Activated naive CD4-positive, alpha-beta T cell treated with anti-CD3 and anti-CD28 coated beads, Interleukin-2, amount 50 U/mL, for 16 hours (primary cell): ENCODE measurements around the gene SERPINA1.
"Not testable (repeated sequence)": the region's sequence is repeated elsewhere in the genome, so short reads cannot be mapped to it uniquely, and the experiment has no call there.

ENCODE experiments used
- DNase-seq: peaks from one replicate; pipeline ENCODE4 v3.0.0-alpha.2; 2020

The SERPINA1 gene

DNA sequence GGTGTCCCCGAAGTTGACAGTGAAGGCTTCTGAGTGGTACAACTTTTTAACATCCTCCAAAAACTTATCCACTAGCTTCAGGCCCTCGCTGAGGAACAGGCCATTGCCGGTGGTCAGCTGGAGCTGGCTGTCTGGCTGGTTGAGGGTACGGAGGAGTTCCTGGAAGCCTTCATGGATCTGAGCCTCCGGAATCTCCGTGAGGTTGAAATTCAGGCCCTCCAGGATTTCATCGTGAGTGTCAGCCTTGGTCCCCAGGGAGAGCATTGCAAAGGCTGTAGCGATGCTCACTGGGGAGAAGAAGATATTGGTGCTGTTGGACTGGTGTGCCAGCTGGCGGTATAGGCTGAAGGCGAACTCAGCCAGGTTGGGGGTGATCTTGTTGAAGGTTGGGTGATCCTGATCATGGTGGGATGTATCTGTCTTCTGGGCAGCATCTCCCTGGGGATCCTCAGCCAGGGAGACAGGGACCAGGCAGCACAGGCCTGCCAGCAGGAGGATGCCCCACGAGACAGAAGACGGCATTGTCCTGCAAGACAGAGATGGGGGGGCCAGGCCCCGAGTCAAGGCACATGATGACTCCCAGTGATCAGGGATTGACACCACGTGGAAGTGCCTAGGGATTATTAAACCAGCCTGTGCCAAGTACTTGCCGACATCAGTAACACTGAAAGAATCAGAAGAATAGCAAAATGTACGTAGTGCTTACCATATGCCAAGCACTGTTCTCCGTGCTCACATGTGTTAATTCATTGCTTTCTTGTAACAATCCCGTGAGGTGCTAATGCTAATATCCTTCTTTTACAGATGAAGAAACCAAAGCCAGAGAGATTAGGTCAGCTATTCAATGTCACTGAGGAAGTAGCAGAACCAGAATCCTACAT, 5.4 kb downstream of the SERPINA1 start:
- no peak for DNase-seq

DNA sequence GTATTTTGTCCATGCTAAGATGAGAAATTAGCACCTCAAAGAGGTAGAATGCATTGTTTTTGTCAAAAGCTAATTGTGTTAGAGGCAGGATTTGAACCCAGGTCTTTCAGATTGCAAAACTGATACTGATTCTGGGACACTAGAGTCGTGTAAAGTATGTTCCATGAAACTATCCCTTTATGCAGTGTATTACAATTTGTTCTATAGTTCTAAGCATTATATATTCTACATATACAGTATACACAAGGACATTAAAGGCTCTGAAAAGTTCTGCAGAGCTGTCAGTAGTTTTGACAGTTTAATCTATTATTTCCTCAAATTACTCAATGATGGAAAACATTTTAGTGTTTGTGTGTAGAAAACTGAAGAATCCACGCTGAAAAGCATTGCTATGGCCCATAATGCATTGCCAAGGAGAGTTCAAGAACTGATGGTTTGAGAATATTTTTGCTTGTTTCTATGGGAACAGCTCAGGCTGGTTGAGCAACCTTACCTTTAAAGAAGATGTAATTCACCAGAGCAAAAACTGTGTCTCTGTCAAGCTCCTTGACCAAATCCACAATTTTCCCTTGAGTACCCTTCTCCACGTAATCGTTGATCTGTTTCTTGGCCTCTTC, 6.2 kb downstream of the SERPINA1 start:
- DNase-seq = no peak

DNA sequence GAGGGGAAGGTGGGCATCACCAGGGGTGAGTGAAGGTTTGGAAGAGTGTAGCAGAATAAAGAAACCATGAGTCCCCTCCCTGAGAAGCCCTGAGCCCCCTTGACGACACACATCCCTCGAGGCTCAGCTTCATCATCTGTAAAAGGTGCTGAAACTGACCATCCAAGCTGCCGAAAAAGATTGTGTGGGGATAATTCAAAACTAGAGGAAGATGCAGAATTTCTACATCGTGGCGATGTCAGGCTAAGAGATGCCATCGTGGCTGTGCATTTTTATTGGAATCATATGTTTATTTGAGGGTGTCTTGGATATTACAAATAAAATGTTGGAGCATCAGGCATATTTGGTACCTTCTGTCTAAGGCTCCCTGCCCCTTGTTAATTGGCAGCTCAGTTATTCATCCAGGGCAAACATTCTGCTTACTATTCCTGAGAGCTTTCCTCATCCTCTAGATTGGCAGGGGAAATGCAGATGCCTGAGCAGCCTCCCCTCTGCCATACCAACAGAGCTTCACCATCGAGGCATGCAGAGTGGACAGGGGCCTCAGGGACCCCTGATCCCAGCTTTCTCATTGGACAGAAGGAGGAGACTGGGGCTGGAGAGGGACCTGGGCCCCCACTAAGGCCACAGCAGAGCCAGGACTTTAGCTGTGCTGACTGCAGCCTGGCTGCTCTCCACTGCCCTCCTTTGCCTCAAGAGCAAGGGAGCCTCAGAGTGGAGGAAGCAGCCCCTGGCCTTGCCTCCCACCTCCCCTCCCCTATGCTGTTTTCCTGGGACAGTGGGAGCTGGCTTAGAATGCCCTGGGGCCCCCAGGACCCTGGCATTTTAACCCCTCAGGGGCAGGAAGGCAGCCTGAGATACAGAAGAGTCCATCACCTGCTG, 7.0 kb downstream of the SERPINA1 start:
- DNase-seq = no peak

DNA sequence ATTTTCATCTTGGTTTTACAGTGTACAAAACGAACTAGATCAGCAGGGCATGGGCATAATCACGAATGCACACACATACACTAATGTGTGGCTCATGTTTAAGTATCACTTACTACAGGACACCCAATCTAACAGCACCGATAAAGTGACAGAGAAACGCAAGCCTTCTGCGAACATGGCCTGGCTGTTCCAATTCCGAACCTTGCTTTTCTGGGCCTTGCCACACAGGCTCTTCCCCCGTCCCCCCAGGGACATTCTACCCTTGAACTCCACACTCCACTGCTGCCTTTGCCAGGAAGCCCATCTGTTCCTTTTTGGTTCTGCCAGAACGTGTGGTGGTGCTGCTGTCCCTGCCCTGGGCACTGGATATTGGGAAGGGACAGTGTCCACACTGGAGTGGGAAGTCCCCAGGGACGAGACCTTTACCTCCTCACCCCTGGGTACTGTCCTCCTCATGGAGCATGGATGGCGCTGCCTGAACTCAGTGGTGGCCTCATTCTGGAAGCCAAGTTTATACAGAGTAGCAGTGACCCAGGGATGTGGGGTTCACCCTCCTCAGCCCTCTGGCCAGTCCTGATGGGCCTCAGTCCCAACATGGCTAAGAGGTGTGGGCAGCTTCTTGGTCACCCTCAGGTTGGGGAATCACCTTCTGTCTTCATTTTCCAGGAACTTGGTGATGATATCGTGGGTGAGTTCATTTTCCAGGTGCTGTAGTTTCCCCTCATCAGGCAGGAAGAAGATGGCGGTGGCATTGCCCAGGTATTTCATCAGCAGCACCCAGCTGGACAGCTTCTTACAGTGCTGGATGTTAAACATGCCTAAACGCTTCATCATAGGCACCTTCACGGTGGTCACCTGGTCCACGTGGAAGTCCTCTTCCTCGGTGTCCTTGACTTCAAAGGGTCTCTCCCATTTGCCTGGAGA, 7.9 kb downstream of the SERPINA1 start:
- no peak for DNase-seq

DNA sequence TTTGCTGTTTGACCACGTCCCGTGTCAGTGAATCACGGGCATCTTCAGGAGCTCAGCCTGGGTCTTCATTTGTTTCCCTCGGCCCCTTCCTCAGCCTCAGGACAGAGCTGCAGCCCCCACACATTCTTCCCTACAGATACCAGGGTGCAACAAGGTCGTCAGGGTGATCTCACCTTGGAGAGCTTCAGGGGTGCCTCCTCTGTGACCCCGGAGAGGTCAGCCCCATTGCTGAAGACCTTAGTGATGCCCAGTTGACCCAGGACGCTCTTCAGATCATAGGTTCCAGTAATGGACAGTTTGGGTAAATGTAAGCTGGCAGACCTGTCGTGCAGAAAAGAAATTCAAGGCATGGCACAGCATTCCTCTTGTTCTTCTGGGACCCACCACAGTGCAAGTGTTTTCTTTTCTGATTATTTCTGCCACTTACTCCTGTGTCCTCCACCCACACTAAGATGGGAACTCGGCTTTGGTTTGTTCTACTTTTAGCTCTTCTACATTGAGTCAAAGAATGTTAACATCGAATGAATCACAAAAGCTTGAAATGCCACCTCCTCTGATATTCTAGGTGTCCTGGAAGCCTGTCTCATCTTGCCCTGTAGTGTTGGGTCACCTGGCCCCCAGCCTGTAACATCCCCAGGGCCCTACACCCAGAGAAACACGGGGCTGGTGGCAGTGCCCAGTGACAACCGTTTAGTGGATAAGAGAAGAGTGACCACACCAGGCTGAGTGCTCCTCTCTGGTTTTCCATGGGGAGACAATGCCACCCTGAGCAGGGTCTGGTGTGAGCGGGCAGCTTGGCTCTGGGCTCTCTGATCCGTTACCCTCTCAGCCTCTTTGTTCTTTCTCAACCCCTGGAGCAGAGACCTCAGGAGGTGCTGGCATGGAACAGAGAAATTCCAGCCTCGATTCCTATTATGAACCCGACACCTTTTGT, 8.8 kb downstream of the SERPINA1 start:
- DNase-seq = no peak

DNA sequence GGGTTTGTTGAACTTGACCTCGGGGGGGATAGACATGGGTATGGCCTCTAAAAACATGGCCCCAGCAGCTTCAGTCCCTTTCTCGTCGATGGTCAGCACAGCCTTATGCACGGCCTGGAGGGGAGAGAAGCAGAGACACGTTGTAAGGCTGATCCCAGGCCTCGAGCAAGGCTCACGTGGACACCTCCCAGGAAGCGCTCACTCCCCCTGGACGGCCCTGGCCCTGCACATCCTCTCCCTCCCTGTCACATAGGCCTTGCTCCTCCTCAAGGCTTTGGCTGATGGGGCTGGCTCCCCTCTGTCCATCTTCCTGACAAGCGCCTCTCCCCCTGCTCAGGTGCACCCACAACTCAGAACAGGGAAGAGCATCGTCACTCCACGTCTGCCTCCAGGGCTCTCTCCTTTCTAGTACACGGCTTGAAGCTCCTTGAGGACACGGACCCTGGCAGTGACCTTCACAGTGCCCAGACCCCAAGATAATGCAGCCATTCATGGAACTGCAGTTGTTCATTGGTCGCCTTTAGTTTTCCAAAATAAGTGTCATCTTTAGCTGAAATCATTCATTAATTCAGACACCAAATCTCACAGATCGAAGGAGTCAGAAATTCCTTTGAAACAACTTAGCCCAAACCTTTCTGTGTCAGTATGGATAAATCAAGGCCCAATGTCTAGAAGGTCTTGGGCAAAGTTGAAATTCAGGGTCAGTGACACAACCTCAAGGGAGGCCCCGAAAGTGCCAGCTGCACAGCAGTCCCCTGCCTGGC, 9.7 kb downstream of the SERPINA1 start:
- no peak for DNase-seq

DNA sequence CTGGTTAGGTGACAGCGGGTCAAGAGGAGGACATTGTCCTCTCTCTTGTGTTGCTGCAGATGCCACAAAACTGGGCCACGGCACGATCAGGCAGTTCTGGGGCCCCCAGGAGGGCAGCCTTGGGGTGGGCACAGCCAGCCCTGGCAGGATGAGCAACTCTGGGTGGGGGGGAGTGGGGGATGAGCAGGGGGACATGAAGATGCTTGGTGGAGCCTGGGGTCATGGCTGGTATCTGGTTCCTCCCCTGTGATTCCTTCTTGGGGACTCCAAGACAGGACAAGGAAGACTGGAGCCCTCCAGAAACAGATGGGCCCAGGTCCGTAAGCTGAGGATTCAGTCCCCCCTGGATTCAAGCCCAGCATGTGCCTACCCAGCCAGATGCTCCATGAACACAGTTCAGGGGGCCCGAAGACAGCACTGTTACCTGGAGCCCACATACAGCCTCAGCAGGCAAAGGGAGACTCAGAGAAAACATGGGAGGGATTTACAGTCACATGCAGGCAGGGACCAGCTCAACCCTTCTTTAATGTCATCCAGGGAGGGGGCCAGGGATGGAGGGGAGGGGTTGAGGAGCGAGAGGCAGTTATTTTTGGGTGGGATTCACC, 10.4 kb downstream of the SERPINA1 start:
- no peak for DNase-seq

DNA sequence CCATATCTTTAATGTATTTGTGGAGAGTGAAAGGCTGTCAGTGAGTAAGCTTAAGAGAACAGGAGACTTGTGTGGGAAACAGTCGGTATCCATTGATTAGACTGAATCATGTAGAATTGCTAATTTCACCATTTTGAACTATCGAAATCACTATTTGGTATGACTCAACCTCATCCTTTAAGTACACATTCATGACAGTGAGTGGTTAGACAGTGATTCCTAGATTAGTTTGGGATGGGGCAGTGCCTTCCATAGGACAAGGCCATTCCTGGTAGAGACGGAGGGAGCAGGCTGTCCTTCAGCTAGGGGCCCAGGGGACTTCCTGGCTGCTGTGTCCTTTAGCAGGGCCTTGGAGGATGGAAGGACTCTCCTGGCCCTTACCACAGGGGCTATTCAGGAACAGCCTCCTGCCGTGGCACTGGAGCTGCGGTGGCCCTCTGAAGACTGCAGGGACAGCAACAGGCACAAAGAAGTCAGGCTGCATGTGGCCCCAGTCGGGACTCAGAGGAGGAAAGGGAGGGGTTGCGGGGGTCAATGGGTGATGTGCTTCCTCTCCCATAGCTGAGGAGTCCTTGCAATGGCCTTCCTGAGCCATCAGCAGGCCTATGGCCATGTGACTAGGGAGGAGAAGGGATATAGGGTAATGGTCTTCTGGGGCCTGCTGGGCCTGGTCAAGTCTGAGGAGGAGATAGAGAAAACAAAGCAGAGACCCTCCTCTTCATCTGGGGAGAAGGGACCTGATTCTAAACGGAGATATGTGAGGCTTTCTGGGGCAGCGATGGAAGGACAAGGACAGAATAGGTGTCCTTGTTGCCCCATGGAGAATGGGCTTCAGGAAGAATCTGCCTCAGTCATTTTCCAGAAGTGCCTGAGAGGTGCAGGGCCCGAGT, 11.2 kb downstream of the SERPINA1 start:
- no peak for DNase-seq

DNA sequence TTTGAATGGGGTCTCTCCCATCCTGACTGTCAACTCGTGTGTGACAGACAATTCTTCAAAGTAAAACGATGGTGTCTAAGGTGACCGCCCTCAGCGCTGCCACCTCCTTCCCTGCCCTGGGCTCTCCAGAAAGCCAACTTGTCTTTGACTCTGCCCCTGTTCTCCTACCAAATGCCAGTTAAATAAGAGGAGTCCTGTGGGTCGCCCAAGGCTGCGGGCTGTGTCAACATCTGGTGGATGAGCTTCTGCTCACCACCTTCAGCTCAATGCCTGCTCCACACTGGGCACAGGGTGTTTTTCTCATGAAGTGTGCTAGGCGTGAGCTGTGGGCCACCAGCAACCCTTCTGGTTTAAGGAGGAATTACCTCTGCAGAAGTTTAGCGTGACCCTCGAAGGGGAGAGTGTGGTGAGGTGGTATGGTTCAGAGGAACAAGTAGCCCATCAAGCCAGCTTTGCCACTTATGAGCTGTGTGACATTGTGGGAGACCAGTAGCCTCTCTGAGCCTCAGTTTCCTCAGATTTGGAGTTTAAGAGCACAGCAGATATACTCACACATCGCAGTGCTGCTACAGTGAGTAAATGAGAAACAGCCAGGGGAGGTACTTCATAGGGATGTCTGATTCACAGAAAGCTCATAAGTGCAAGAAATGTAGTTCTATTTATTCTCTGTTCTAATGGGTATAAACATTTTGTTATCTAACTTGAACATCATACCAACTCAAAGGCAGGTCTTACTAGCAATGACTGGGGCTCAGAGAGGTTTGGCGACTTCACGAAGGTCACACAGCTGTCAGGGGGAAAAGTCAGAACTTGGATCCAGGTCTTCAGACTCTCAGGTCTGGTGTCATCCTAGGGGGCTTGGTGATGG, 12.1 kb downstream of the SERPINA1 start:
- no peak for DNase-seq

DNA sequence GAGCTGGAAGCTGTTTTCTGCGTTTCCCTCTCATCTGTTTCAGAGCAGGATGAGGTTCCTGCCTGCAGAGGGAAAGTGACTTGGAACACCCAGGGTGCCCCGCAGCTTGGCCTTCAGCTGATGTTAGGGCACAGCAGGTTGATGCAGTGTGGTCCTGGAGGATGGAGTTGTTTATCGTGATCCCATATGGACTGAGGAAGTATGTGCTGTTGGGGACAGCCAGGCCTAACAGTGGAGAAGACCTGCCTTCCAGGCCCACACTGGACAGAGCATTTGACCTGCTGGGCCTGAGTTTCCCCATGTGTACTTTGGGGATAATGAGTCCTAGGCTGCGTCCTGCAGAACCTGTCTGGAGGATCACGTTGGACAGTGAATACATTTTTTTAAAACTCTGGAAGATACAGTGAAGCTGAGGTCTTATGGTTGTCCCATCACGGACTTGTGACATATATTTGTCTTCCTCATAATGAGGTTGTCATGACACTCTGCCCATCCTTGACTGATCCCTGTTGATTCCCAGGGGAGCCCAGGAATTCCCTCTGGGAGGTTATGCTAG, 12.8 kb downstream of the SERPINA1 start:
- no peak for DNase-seq

DNA sequence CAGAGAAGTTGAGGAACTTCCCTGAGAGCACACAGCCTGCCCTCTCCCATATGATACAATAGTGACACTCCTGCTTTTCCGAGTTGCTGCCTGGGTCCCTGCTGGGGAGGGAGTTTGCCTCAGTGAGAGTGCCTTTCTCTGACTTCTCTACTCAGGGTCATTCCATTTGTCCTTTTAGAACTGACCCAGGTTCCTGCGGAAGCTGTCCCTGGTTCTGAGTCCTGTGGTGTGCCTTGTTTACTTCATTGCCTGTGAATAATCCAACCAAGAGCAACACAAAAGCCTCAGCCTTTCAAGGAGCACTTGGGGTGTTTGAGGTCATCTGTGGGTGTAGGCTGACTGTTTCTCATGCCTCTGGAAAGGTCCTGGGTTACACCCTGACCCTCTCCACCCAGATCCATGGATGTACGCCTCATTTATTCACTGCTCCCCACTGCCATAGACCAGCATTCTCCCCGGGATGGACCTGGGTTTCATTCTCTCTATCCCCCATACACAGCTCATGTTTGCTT, 13.6 kb downstream of the SERPINA1 start:
- no peak for DNase-seq

DNA sequence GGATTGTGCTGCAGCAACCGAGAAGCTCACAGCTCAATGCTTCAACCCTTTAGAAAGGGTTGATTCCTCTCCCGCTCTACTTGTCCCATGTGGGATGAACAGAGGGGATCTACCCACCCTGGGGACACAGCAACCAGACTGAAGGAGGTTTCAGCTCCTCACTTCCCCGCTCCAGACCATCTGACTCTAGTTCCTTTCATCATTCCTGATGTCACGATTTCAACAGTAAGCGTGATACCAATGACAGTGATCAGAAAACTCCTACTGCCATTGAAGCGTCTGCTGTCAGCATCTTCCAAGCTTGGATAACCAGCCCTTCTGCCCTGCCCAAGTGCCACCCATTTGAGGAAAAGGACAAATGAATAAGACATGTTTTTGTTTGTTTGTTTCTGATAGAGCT, 14.3 kb downstream of the SERPINA1 start:
- DNase-seq = no peak

DNA sequence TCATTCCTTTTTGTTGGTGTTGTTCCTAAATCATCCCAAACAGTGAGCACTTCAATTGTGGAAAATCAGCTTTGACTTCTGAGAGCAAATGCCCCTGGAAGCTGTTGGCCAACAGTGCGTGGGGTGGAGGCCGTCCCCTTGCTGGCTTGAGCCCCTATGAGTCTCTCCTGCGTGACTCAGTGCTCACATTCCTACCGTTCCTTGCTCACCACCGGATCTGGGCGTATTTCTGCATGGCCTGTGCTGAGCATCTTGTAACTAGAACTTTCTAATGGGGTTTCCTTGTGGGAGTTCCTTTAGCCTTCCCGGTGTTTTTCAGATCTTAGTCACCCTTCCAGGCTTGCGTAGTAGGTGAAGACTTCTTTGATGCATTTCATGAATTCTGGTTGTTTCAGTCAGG, 14.7 kb downstream of the SERPINA1 start:
- no peak for DNase-seq

DNA sequence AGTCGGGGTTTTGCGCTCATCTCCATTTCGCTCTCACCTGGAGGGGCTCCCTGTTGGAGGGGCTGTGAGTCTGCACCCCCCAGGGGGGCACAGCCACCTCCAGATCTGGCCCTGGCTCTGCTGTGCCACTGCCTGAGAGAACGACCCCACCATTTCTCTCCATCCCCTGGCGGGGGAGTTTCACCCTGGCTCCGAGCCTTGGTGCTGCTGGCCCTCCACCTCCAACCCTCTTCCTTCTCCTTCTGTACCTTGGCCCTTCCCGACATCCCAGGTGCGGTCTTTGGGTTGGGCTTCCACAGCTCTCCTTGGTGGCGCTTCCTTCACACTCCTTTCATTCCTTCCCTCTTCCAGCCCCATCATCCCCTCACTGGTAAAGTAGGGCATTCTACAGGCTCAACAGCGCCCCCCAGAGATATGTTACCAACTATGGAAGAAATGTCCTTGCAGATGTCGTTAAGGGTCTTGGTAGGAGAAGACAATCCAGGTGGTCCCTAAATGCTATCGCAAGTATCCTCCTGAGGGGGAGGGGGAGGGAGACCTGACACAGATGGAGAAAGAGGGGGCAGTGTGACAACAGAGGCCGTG, 16.3 kb downstream of the SERPINA1 start:
- no peak for DNase-seq

DNA sequence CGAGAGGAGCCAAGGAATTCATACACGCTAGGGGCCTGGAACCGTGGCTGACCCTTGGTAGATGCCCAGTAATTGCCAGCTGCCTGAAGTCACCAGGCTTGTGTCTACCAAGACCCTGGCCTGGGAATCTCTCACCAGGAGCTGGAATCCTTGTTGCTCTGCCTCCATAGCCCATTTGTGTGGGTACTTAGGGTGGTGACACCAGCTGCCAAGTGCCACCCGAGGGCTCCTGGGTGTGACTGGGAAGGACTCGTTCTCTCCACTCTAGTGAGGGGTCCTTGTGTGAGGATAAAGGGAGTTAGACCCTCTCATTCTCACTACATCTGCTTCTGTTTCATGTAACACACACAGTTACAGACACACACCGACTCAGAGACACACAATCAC, 17.9 kb downstream of the SERPINA1 start:
- DNase-seq = no peak

DNA sequence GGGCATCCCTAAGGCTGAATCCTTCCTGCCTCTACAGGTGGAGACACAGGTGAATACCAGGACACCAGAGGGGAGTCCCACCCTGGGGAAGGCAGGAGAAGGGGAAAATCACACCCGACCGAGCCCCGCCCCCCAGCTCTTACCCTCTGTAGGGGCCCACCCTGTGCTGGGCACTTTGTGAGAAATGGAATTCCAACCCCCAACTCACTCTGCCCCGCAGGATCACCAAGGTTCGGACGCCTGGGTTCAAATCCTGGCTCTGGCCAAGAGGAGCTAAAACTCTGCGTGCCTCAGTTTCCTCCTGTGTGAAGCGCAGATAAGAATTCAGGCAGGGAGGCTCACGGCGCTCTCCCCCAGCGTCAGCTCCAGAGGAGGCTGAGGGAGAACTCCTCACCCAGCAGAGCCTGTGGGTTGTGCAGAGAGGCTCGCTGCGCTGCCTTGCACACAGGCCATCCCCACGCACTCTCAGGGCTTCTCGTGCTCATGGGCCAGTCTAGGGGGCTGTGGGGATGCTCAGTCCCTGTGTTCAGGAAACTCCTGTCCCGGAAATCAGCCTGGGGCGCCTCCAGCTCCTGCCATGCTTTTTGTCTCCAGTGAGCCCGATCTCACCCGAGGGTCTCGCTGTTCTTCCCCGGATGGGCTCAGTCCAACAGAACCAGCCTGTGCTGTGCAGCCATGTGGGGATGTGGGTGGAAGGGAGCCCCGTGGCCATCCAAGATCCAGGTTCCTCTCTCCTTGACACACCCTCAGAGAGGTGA, 18.5 kb downstream of the SERPINA1 start:
- not testable (repeated sequence) for DNase-seq
